Ascending aorta (tissue), 2 donors: ENCODE measurements around the gene HLA-DMA. TPM values are rescaled to one million over a fixed set of nuclear protein-coding genes. Genes with fewer than 3 reads are reported as not detected.
A peak's percentile ranks its signal among the peaks of the same experiment; 100 is the strongest.

Source experiments
- DNase-seq, 2 donors: peaks; one replicate each; pipeline ENCODE4 v3.0.0-alpha.2; 2019; ENCODE audit warnings: low spot score in 2 of 2
- H3K27ac ChIP-seq, 2 donors: fragments of 200-600 bp; sonication (generic); one replicate each; pipeline ENCODE4 v1.5.1; 2016 to 2017; ENCODE audit warnings: mild to moderate bottlenecking in 1 of 2
- H3K27me3 ChIP-seq: fragments of 200-600 bp; sonication (generic); one replicate; pipeline ENCODE4 v1.5.1; 2017
- H3K36me3 ChIP-seq, 2 donors: fragments of 200-600 bp; sonication (generic); one replicate each; pipeline ENCODE4 v1.5.1; 2016
- H3K4me1 ChIP-seq, 2 donors: fragments of 200-600 bp; sonication (generic); one replicate each; pipeline ENCODE4 v1.5.1; 2016 to 2017; ENCODE audit warnings: mild to moderate bottlenecking in 1 of 2
- H3K4me3 ChIP-seq, 2 donors: fragments of 200-600 bp; sonication (generic); one replicate each; pipeline ENCODE4 v1.5.1; 2016 to 2017; ENCODE audit warnings: mild to moderate bottlenecking in 1 of 2
- H3K9me3 ChIP-seq, 2 donors: fragments of 200-600 bp; sonication (generic); one replicate each; pipeline ENCODE4 v1.5.1; 2016
- CTCF ChIP-seq, 3 experiments: fragments of 200-600 bp in 2 of 3; fragments of 450-650 bp in 1 of 3; sonication (generic) in 2 of 3; IDR thresholded peaks; one replicate each; pipeline ENCODE4 v1.5.1; 2016 to 2019; ENCODE audit warnings: antibody characterized with exemption in 3 of 3, mild to moderate bottlenecking in 1 of 3, moderate library complexity in 1 of 3
- intact Hi-C: fragments of 100-400 bp; cut with DNase I; formaldehyde crosslinking; loops from one replicate; pipeline ENCODE4 v1.15.1; 2023
- total RNA-seq: library from RNA; depleted of rRNA; stranded (reverse); fragments of >200 nt; gene quantifications from one replicate; pipeline ENCODE4 v1.1.0, GENCODE V29; 2016

Gene HLA-DMA
- total RNA-seq, 1 donor from 2014 or later, result 28.0 TPM

DNA sequence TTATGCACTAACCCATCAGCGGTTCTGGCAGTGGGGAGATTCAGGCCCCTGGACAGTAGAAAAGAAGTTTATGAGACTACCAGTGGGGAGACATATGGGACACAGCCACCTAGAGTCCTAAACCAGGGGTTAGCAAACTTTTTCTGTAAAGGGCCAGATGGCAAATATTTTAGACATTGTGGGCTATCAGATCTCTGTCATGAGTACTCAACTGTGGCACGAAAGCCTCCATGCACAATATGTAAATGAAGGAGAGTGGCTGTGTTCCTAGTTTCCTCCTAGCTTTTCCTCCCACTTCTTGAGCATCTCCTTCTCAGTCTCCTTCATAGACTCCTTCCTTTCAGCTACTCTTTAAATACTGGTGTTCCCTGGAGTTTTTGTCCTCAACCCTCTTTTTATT, 3.3 kb upstream of the HLA-DMA start:
- Histone ChIP-seq H3K36me3 (no peaks in the 10 kb centered on the region), H3K27me3 (no peaks in the 10 kb centered on the region), H3K9me3 (no peaks in the 10 kb centered on the region), H3K4me3 (no peak overlapping the region), H3K27ac (no peak overlapping the region), H3K4me1 (peaks cover 0 to 2% of the 10 kb centered on the region in 2 donors)
- DNase-seq, result no peak
- no peak for TF ChIP-seq CTCF (IDR thresholded peaks at IDR 0.05)
- intact Hi-C loops, result no loop called here

GRCh38 chr6:32954986-32955802, 2.3 kb upstream of the HLA-DMA start:
- no peak overlapping the region for H3K27ac ChIP-seq
- H3K4me3 ChIP-seq, result no peak overlapping the region
- H3K9me3 ChIP-seq, result no peaks in the 10 kb centered on the region
- no peaks in the 10 kb centered on the region for H3K27me3 ChIP-seq
- peak in 1 of 2 donors; percentile 52 for DNase-seq
- intact Hi-C loops, result no loop called here
- no peaks in the 10 kb centered on the region for H3K36me3 ChIP-seq
- peak in 1 of 3 experiments; percentile 7 for TF ChIP-seq CTCF (IDR thresholded peaks at IDR 0.05)
- peaks cover 0 to 2% of the 10 kb centered on the region in 2 donors for H3K4me1 ChIP-seq

DNA sequence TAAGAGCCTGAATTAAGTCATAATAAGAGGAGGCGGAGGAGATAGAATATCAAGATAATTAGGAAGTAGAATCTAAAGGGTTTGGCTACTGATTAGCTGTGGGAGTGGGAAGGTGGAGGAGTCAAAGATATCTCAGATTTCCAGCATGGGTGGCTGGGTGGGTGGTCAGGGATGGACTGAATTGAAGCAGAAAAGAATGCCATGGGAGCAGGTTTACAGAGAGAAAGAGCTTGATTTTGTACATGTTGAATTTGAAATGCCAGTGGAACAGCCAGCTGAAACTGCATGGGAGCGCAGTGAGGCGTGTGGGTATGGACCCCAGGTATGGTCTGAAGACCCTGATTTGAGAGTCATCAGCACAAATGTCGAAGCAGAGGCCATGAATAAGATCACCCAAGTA, 1.4 kb upstream of the HLA-DMA start:
- Histone ChIP-seq H3K27ac (no peak overlapping the region), H3K4me3 (no peak overlapping the region), H3K9me3 (no peaks in the 10 kb centered on the region), H3K4me1 (peaks cover 0 to 2% of the 10 kb centered on the region in 2 donors), H3K36me3 (no peaks in the 10 kb centered on the region), H3K27me3 (no peaks in the 10 kb centered on the region)
- peak in 1 of 2 donors; percentile 50 for DNase-seq
- no peak for TF ChIP-seq CTCF (IDR thresholded peaks at IDR 0.05)
- intact Hi-C loops, result no loop called here

DNA sequence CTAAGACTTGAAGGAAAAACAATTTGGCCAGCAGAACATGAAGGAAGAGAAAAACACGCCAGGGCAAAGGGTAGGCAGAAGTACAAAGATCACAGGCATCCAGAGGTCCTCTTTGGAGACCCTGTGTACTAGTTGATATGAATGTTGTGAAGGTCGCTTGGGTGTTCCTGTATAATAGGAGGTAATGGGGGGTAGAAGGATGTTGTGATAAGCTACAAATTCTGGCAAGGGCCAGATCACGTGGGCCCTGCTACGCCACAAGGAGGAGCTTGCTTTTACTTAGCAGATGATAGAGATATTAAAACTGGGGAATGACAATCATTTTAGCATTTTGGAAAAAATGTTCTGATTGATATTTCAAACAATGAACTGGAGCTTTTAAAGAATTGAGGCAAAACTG, 878 bp upstream of the HLA-DMA start:
- H3K9me3 ChIP-seq, result no peaks in the 10 kb centered on the region
- no peak for DNase-seq
- no peaks in the 10 kb centered on the region for H3K36me3 ChIP-seq
- intact Hi-C loops, result loop anchor here (1.0 to 2.0 kb wide), 4 partner anchors 15 to 68 kb away; partner anchors contain the start of gene BRD2
- TF ChIP-seq CTCF (IDR thresholded peaks at IDR 0.05), result no peak
- no peak overlapping the region for H3K27ac ChIP-seq
- peaks cover 0 to 2% of the 10 kb centered on the region in 2 donors for H3K4me1 ChIP-seq
- H3K27me3 ChIP-seq, result no peaks in the 10 kb centered on the region
- no peak overlapping the region for H3K4me3 ChIP-seq

DNA sequence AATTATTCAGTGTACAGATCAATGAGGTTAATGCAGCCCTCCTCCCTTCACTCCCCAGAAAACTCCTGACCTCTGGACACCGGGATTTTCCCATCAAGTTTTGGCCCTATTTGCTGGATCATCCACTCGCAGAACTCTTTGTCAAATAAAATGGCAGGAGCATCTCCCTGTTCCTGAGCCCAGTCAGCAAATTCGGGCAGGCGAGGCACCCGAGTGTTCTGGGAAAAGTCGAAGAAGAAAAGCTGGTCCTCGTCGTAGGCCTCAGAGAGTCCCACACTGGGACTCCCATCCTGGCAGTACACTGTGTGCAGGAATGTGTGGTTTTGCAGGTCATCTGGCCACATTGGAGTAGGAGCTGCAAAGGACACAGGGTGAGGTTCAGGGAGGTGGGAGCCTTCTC, 2.4 kb downstream of the HLA-DMA start:
- H3K4me3 ChIP-seq, result no peak overlapping the region
- no peaks in the 10 kb centered on the region for H3K36me3 ChIP-seq
- peaks cover 0 to 2% of the 10 kb centered on the region in 2 donors for H3K4me1 ChIP-seq
- intact Hi-C loops, result no loop called here
- peaks cover 0 to 6% of the 10 kb centered on the region in 2 donors for H3K9me3 ChIP-seq
- H3K27ac ChIP-seq, result no peak overlapping the region
- H3K27me3 ChIP-seq, result no peaks in the 10 kb centered on the region
- DNase-seq, result no peak
- no peak for TF ChIP-seq CTCF (IDR thresholded peaks at IDR 0.05)
